NCI-H226 (cell line): Measurements from ENCODE around the gene USH1G.
A peak's percentile ranks its signal among the peaks of the same experiment; 100 is the strongest.
"Not testable (repeated sequence)": the region's sequence is repeated elsewhere in the genome, so short reads cannot be mapped to it uniquely, and the experiment has no call there.

ENCODE experiments used
- DNase-seq: peaks from one replicate; pipeline ENCODE4 v3.0.0-alpha.2; 2015

USH1G gene

GRCh38 chr17:74925242-74925641 lies 2.2 kb upstream of the USH1G start:
- no peak for DNase-seq

- no peak for DNase-seq
Observed at GRCh38 chr17:74924250-74924948, 1.3 kb upstream of the USH1G start, which contains the start of gene OTOP2. TSS of gene OTOP2 (plus strand) at chr17:74924273. CDS start at chr17:74924633, 360 bp downstream.

GRCh38 chr17:74923538-74924249 lies 639 bp upstream of the USH1G start:
- peak; percentile 33 for DNase-seq

DNA sequence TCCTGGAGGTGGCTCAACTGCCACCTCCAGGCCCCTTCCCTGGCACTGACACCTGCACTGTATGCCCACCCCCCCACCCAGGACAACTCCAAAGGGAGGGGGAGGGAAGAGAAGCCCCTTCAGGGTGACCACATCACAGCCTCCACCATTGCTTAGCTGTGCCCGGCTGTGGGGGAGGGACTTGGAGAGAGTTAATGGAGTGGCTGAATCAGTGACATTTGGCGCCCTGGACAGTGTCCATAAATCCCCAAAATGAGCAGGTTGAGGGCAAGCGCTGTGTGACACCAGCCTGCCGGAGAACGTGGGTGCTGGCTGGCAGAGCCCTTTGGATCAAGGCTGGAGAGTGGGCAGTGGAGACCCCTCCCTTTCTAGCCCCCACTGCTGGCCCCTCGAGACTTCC lies 883 bp downstream of the USH1G start:
- DNase-seq = no peak

- DNase-seq = no peak
Observed at GRCh38 chr17:74921769-74922168, 1.3 kb downstream of the USH1G start.

DNA sequence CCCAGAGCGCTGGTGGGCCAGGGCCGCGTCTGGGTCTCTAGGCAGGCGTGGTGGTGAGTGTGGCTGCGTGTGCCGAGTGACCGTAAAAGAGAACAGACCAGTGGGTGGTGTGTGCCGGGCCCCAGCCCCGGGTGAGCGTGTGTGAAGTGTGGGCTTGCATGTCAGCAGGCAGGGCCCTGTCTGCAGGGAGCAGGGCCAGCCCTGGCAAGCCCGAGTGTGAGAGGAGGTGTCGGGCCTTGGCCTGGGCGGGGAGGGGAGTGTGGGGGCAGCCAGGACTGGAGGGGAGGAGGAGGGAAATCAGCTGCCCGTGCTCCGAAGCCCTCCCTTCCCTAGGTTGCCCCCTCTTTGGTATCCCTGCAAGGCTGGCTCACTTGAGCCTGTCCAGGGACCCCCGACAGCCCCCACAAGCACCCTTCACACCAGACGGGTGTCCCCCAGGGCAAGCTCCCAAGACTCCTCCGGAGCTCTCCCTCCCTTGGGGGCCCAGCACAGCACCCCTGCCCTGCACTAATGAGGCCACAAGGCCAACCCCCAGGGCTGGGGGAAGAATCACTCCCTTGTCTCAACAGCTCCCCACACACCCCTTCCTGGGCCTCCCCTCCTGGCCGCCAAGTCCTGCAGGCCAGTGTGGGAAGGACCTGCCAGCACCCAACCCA lies 1.9 kb downstream of the USH1G start:
- DNase-seq = no peak

DNA sequence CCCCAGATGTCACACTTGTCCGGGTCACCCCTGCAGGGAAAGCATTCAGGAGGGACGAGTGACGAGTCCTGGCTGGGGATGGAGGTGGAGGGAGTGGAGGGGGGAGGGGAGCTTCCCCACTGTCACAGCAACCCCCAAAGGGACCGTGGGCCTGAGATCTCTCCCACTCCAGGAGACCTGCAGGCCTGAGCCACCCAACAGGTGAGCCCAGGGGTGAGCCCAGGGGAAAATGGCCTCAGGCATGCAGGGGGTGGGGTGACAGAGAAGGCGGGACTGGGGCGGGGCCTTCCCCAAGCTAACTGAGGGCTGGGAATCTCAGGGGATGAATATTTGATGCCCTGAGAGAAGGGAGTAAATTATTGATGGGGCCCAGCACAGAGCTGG lies 2.4 kb downstream of the USH1G start:
- no peak for DNase-seq

GRCh38 chr17:74920306-74920620 lies 2.8 kb downstream of the USH1G start:
- DNase-seq = no peak

DNA sequence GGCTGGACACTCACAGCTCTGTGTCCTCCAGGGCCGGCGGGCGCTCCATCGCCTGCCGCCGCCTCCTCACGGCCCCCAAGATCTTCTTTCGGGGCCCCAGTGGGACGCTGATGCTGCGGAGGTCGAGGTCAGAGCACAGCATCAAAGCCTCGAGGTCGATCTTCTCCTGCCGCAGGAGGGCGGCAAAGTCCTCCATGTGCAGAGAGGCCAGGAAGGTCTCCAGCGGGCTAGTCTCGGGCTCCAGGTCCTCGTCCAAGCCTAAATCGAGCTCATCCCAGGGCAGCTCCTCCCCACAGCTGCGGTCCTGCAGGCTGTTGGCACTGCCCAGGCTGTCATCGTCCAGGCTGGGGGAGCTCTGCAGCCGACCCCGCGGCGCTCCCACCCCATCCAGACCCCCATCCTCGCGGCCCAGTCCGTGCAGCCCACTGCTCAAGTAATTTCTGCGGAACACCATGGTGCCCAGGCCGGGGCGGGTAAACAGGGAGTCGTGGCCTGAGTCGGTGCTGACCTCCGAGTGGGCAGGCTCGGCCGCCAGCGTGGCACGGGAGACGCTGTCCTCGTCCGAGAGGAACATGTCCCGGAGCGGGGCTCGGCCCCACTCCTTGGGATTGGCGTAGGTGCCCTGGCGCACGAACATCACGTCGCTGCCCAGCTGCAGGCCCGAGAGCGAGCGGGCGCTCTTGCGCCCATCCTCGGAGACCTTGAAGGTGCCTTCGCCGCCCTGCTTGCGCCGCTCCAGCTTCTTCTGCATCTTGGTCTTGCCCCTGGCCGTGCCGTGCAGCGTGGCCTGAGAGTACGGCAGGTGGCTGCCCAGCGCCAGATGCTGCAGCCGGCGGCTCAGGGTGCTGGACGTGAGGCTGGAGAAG lies 3.4 kb downstream of the USH1G start:
- DNase-seq = no peak

DNA sequence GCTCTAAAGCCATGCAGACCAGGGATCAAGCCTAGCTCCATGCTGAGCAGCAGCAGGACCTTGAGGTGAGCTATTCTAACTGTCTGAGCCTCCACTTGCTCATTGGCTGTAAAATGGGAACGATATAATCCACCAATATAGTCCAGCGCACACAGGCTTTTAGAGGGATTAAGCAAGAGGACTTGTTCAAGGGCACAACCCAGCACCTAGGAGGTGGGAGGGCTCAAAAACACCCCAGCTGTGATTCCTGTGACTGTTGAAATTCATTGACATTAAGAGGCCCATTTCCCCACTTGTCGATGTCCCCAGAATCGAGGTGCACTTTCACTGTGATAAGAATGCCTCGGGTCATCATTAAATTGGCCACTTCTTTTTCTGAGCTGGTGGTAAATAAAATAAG lies 4.1 kb downstream of the USH1G start:
- no peak for DNase-seq

DNA sequence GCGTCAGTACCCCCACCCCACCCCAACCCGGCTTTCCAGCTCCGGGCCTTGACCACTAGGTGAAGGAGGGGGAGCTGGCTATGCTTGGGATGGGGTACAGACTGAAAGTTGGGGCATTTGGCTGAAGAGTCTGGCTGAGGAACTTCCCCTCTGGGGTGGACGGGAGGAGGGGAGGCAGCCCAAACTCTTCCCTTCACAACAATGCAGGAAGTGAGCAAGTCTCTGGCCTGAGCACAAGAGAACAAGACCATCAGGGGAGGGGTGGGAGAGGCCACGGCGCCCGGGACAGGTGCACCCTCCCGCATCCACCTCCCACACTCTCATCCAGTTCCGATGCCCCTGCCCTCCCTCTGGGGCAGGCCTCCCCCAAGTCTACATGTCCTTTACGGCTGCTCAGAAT lies 5.6 kb downstream of the USH1G start:
- DNase-seq = no peak

- no peak for DNase-seq
Observed at GRCh38 chr17:74916851-74917199, 6.2 kb downstream of the USH1G start.

- DNase-seq = no peak
Observed at GRCh38 chr17:74916136-74916850, 6.8 kb downstream of the USH1G start.

DNA sequence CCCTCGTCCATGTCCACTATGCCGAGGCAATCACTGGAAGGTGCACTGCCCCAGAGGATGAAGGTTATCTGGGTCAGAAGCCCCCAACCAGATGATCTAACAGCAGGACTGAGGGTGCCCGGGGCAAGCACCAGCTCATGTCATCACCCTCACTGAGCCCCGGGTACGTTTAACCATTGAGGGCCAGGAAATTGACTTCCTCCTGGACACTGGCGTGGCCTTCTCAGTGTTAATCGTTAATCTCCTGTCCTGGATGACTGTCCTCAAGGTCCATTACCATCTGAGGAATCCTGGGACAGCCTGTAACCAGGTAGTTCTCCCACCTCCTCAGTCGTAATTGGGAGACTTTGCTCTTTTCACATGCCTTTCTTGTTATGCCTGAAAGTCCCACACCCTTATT lies 11.6 kb downstream of the USH1G start:
- DNase-seq = not testable (repeated sequence)

- DNase-seq = not testable (repeated sequence)
Observed at GRCh38 chr17:74909097-74909496, 14.0 kb downstream of the USH1G start.

- DNase-seq = no peak
Observed at GRCh38 chr17:74907012-74907411, 16.0 kb downstream of the USH1G start.

DNA sequence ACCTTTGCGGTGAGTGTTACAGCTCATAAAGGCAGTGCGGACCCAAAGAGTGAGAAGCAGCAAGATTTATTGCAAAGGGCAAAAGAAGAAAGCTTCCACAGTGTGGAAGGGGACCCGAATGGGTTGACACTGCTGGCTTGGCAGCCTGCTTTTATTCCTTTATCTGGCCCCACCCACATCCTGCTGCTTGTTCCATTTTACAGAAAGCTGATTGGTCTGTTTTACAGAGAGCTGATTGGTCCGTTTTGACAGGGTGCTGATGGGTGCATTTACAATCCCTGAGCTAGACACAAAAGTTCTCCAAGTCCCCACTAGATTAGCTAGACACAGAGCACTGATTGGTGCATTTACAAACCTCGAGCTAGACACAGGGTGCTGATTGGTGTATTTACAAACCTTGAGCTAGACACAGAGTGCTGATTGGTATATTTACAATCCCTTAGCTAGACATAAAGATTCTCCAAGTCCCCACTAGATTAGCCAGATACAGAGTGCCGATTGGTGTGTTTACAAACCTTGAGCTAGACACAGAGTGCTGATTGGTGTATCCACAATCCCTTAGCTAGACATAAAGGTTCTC lies 16.8 kb downstream of the USH1G start:
- not testable (repeated sequence) for DNase-seq

DNA sequence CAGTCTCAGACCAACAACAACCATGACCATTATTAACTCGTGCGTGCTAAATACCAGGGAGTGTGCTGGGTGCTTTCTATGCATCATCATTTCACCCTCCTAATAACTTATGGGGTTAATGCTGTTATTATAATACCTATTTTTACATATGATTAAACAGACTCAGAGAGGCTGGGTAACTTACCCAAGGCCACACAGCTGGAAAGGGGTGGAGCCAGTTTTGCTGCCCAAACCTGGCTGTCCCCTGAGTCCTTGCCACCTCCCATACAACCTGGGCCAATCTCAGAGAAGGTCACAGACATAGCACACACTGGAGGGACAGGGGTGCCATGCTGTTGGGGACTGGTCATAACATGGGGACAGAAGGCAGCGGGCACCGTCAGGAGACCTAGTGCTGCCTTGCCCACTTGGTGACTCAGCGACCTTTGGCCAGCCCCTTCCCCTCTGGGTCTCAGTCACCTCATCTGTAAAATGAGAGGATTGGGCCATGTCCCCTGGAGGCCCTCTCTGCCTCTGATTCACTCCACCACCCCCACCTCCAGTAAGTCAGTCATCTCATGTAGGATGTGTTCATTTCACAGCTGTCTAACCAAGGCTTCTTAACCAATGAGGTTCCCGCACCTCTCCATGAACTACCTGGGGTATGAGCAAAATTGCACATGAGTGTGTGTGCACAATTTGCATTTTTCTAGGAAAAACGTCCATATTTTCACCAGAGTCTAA lies 18.2 kb downstream of the USH1G start:
- DNase-seq = no peak

GRCh38 chr17:74903671-74904070 lies 19.4 kb downstream of the USH1G start:
- no peak for DNase-seq

DNA sequence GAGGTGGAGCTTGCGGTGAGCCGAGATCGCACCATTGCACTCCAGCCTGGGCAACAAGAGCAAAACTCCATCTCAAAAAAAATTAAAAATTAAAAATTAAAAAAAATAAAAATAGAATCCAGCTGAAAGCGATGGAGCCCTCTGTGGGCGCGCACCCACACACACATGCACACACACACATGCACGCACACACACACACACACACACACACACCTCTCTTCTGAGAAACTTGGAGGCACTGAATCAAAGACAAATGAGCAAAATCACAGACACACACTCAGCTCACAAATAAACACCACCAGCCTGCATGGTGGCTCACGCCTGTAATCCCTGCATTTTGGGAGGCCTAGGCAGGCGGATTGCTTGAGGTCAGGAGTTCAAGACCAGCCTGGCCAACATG lies 20.0 kb downstream of the USH1G start:
- DNase-seq = no peak

DNA sequence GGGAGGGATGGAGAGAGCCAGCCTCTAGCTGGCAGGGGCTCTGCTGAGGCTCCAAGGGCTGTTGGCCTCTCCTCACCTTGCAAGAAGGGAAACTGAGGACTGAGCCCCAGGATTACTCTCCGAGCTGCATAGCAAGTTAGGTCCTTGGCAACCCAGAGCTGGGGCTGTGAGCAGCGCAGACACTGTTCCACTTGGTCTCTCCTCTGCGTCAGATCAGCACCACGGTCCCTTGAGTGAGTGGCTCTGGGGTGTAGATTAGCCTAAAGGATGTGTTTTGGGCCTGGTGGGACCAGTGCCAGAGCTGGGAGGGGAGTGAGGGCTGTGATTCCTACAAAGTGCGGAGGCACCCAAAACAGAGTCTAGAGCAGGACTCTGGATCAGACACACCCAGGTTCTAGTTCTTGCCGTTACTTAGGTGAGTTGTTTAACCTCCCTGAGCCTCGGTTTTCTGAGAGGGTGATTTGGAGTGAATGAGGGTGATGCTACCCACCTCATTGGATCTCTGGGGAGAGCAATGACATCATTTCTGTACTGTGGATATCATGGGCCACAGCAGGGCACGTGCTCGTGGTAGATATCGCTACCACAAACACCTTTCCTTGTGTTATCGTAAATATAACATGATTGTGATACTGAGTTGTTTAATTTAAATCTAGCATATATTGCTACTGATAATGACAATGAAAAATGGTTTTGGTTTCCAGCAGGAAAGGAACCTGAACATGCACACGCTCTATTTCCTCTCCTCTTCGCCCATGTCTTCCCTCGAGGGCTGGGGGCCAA lies 21.5 kb downstream of the USH1G start:
- no peak for DNase-seq
